ENCODE measurements around the gene CNTFR.

Gene CNTFR

DNA sequence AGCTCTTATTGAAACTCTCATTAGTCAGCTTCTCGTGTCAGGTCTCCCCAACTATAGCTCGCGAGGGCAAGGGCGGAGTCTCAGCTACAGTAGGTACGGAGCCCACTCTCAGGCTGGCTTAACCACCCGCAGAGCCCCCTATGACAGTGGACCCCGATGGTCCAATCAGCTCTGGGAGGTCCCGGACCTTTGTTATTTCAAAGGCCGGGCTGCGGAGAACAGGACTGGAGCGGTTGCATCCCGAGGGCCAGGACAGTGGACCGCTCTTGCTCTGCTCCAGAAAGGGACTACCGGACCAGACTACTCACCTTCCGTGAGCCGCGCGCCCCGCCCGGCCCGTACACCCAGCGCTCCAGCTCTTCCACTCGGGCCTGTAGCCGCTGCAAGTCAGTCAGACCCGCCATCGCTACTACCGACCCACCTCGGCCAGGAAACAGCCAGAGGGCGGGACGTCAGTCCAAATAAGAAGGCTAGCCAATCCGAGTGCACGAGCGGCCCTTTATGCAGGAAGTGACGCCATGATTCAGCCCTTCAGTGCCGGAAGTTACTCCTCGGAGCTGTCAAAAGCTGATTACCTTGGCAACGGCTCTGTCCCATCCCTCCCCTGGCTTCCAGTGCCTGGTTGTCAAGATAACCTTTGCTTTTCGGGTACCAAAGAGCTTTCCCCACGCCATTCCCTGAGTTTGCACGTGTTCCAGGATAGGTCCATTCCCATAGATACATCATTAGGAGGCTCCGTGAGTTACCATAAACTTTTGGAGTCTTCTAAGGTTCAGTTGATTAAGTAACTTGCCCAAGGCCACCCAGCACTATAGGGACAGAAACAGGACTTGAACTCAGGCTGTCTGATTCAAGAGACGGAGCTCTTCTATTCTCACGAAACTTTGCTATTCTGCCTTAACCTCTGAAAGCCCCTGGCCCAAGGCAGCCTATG, 30.8 kb upstream of the CNTFR start, which contains the start of gene DCTN3:
DCTN3 (minus strand) TSS at position 435 of the 934 bp plus-strand sequence; CDS start at position 404, 31 bp downstream.
- in situ Hi-C loops (cut with MboI; ENCODE audit: low sequenced_read_pairs) = no loop called here

DNA sequence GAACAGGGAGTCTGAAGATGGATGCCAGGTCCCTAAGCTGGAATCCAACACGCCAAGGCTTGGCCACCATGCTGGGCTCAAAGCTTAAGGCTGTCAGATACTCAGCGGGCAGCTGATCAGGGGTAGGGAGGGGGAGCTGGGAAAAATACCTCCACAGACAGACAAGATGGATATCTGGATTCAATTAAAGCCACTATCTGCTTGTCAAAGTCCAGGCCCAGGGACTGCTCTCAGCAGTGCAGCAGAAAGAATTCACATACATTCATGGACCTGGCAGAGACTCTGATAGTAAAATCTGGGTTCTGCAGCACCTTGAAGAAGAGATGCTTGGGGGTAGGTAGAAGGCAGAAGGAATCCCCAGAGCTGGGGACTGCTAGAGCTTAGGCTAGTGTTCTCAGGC, 25.6 kb upstream of the CNTFR start:
- in situ Hi-C loops (cut with MboI; ENCODE audit: low sequenced_read_pairs) = no loop called here

- in situ Hi-C loops (cut with MboI; ENCODE audit: low sequenced_read_pairs) = no loop called here
Measured at GRCh38 chr9:34612788-34613390, 23.4 kb upstream of the CNTFR start.

DNA sequence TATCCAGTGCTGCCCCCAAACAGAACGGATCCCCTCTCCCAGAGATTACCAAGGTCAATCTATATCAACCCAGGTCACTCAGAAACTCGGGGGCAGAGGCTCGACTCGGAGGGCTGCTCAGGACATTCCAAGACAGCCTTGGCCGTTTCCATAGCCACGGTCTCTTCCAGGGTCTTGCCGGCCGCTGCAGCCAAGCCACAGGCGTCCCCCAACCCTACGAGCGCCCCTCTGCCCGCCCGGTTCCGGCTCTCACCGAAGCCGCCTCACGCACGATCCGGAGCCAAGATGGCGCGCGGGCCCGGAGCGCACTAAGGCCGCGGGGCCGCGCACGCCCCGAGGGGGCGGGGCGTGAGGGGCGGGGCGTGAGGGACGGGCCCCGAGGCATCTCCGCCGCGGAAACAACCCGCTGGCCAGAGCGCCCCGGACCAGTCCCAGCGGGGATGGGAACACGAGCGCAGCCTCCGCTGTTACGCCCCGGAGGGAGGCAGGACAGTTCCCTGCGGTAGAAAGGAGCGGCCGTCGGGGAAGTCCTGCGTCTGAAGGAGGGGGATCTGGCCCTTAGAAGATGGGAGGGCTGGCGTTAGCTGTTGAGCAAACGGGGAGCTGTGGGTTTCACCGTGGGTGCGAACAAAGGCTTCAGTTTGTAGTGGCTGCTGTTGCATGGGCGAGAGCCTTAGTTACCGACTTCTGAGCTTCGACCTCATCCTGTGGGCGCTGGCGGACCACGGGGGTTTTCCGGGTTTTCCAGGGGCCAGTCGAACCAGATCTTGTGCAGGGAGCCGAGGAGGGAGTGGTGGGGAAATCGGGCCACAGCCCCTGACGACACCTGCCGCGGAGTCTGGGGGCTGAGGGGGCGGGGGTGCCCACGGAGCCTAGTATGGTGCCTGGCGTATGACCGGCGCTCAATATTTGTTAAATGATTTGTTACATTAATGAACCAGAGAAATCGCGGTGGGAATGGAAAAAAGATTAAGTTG, 22.6 kb upstream of the CNTFR start, which contains the start of gene RPP25L:
RPP25L (minus strand) TSS at position 287 of the 977 bp plus-strand sequence. CDS start 801 bp downstream, outside the sequence.
- in situ Hi-C loops (cut with MboI; ENCODE audit: low sequenced_read_pairs) = no loop called here

GRCh38 chr9:34611251-34611810, 21.8 kb upstream of the CNTFR start:
- in situ Hi-C loops (cut with MboI; ENCODE audit: low sequenced_read_pairs) = no loop called here

- in situ Hi-C loops (cut with MboI; ENCODE audit: low sequenced_read_pairs) = no loop called here
Measured at GRCh38 chr9:34610434-34611206, 21.1 kb upstream of the CNTFR start.

- in situ Hi-C loops (cut with MboI; ENCODE audit: low sequenced_read_pairs) = loop anchor here (10.0 kb wide), 1 partner anchor 57 kb away; the partner anchor contains the start of gene CCL27
Measured at GRCh38 chr9:34607331-34607730, 17.8 kb upstream of the CNTFR start.

GRCh38 chr9:34606905-34607304, 17.4 kb upstream of the CNTFR start:
- in situ Hi-C loops (cut with MboI; ENCODE audit: low sequenced_read_pairs) = loop anchor here (10.0 kb wide), 1 partner anchor 58 kb away; the partner anchor contains the start of gene CCL27

DNA sequence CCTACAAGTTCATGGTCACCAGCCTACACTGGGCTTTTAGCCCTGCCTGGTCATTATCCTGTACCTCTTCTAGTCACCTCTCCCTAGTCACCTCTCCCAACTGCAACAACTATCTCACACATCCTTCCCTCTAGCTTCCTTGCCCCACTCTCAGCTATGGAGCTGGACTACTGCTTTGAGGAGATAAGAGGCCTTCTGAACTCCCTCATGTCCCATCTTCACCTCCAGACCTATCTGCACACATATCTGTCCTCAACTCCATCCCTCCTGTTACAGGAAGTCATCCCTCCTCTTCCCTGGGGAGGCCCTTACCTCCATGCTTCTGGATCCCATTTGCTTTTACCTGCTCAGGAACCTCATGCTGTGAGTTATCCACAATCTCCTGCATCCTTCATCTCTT, 16.7 kb upstream of the CNTFR start:
- in situ Hi-C loops (cut with MboI; ENCODE audit: low sequenced_read_pairs) = loop anchor here (10.0 kb wide), 1 partner anchor 59 kb away; the partner anchor contains the start of gene CCL27

GRCh38 chr9:34603610-34604231, 14.2 kb upstream of the CNTFR start:
- in situ Hi-C loops (cut with MboI; ENCODE audit: low sequenced_read_pairs) = loop anchor here (10.0 kb wide), 1 partner anchor 61 kb away; the partner anchor contains the start of gene CCL27

GRCh38 chr9:34601937-34602573, 12.5 kb upstream of the CNTFR start:
- in situ Hi-C loops (cut with MboI; ENCODE audit: low sequenced_read_pairs) = loop anchor here (10.0 kb wide), 1 partner anchor 63 kb away; the partner anchor contains the start of gene CCL27

DNA sequence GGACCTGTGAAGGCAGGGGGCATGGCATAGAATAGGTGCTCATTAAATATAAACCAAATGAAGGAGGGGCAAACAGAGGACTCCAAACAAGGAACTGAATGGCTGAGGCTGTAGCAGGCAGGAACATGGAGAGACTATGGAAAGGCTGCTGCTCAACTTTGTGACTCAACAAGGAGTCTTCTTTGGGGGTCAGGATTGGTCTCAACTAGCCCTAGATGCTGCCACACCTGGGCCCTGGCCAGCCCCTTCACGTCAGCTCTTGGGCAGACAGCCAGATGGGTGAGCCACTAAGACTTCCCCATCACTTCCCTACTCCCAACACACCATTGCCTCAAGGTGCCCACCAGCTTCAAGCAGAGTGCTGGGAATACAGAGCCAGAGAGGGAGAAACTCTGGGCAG, 11.4 kb upstream of the CNTFR start:
- in situ Hi-C loops (cut with MboI; ENCODE audit: low sequenced_read_pairs) = loop anchor here (10.0 kb wide), 1 partner anchor 64 kb away; the partner anchor contains the start of gene CCL27

DNA sequence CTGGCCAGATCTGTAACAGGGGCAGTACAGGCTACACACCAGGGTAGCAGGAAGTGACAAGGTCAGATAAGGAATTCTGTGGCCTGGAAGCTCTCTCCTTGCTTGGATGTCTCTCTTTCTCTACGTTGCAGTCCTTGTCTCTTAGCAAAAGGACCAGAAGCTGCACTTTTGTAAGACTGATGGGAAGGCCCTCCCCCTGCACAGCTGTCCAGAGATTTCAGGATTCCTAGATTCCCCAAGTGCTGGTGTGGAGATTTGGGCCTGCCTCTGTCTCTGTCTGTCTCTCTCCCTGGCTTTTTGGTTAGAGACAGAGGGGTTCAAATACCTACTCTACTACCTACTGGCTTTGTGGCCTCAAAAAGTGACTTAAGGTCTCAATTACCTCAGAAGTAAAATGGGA, 10.0 kb upstream of the CNTFR start:
- in situ Hi-C loops (cut with MboI; ENCODE audit: low sequenced_read_pairs) = loop anchor here (25.0 kb wide), 1 partner anchor 162 kb away; no protein-coding TSS in a partner anchor

GRCh38 chr9:34594177-34594576, 4.7 kb upstream of the CNTFR start:
- in situ Hi-C loops (cut with MboI; ENCODE audit: low sequenced_read_pairs) = loop anchor here (25.0 kb wide), 1 partner anchor 157 kb away; no protein-coding TSS in a partner anchor

DNA sequence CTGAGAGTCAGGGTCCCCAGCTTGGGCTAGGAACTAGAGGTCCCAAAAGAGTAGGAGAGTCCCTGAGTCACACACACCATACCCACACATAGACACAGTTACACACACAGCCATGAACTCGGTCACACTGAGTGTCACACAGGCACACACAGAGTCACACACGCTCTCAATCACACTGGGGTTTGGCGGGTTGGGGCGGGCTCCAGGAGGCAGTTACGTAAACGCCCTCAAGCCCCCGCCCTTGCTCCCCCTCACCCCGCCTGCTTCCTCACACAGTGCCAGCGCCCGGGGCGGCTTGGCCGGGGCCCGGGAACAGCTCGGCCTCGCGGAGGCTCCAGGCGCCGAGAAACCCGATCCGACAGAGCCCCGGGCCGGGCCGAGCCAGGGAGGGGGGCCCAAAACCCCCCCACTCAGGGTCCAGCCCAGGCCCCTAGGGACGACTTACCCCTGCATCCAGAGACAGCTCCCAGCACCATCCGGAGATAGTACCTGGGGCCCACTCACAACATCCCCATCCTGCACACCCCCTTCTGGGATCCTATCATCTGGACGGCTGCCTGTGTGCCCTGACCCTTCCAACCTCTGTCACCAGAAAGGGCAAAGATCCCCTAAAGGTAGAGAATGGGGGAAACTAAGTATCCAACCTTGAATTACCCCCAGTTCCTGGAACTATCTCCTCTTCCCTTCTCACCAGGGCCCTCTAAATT, 3.5 kb upstream of the CNTFR start:
- in situ Hi-C loops (cut with MboI; ENCODE audit: low sequenced_read_pairs) = loop anchor here (25.0 kb wide), 1 partner anchor 156 kb away; no protein-coding TSS in a partner anchor

- in situ Hi-C loops (cut with MboI; ENCODE audit: low sequenced_read_pairs) = loop anchor here (25.0 kb wide), 1 partner anchor 155 kb away; no protein-coding TSS in a partner anchor
Measured at GRCh38 chr9:34591917-34592866, 2.7 kb upstream of the CNTFR start.

All from HL-60/S4 treated with retinoic acid at 250 ng/mL for 4 days and 3 days (cell line).